Spleen (tissue), 7 donors: Measurements from ENCODE around the gene GSE1.

ENCODE experiments used
- CTCF ChIP-seq, 11 experiments: fragments of 200-600 bp in 7 of 11; fragments of 450-650 bp in 4 of 11; sonication (generic) in 4 of 11; IDR thresholded peaks in 8 of 11; conservative IDR thresholded peaks in 3 of 11; 1 replicate in 7 of 11; 2 replicates in 4 of 11; pipeline versions ENCODE4 v1.4.0 to v1.8.0; 2016 to 2021; ENCODE audit warnings: antibody characterized with exemption in 11 of 11, inconsistent platforms in 4 of 11, mild to moderate bottlenecking in 1 of 11
- POLR2A ChIP-seq, 3 donors: fragments of 450-650 bp; IDR thresholded peaks; one replicate each; pipeline ENCODE4 v1.5.1; 2017; ENCODE audit warnings: antibody characterized with exemption in 3 of 3, mild to moderate bottlenecking in 1 of 3
- donor health status: DM: no; HTN: no; CAD: no; lungs with moderate emphysema.
- donor health status: DM: no; HTN: no; CAD: no.
- donor health status: DM: no; HTN: no; CAD: no.

- TF ChIP-seq CTCF (IDR thresholded peaks at IDR 0.05 in 8 of 11, conservative IDR thresholded peaks at IDR 0.05 in 3 of 11), result no peak
- no peak for TF ChIP-seq POLR2A (IDR thresholded peaks at IDR 0.05)
These were observed 33.1 kb upstream of the GSE1 start for GRCh38 chr16:85579923-85580580.
